ENCODE results near the gene TREML4. TPM values are rescaled to one million over a fixed set of nuclear protein-coding genes. Genes with fewer than 3 reads are reported as not detected.

Gene TREML4
- total RNA-seq, 1 donor from 2014 or later: not detected

- peaks cover 6% of the 10 kb centered on the region for H3K9me3 Mint-ChIP-seq (ENCODE audit: low read depth)
Observed at GRCh38 chr6:41255110-41255509, 27.0 kb downstream of the TREML4 start.

GRCh38 chr6:41255638-41256246 is 27.6 kb downstream of the TREML4 start:
- H3K4me1 Mint-ChIP-seq (ENCODE audit: low read depth): peaks cover 15% of the 10 kb centered on the region
- H3K4me3 Mint-ChIP-seq (ENCODE audit: low read depth): no peak overlapping the region
- no peak for DNase-seq (ENCODE audit: low spot score, unreplicated experiment)
- peaks cover 7% of the 10 kb centered on the region for H3K9me3 Mint-ChIP-seq (ENCODE audit: low read depth)
- no peak for TF ChIP-seq CTCF (IDR thresholded peaks at IDR 0.05; ENCODE audit: unreplicated experiment)
- no peaks in the 10 kb centered on the region for H3K36me3 Mint-ChIP-seq (ENCODE audit: insufficient read depth)
- H3K27me3 Mint-ChIP-seq: peaks cover 13% of the 10 kb centered on the region
- H3K27ac Mint-ChIP-seq: no peak overlapping the region

More at GRCh38 chr6:41255110-41255509, 27.0 kb downstream of the TREML4 start:
- Mint-ChIP-seq H3K4me3 (ENCODE audit: low read depth) (no peak overlapping the region), H3K36me3 (ENCODE audit: insufficient read depth) (no peaks in the 10 kb centered on the region), H3K27me3 (peaks cover 13% of the 10 kb centered on the region), H3K4me1 (ENCODE audit: low read depth) (peaks cover 15% of the 10 kb centered on the region), H3K27ac (no peak overlapping the region)
- no peak for TF ChIP-seq CTCF (IDR thresholded peaks at IDR 0.05; ENCODE audit: unreplicated experiment)
- no peak for DNase-seq (ENCODE audit: low spot score, unreplicated experiment)

GRCh38 chr6:41256383-41256782 is 28.2 kb downstream of the TREML4 start:
- H3K4me3 Mint-ChIP-seq (ENCODE audit: low read depth): no peak overlapping the region
- peaks cover 13% of the 10 kb centered on the region for H3K27me3 Mint-ChIP-seq
- H3K9me3 Mint-ChIP-seq (ENCODE audit: low read depth): peaks cover 7% of the 10 kb centered on the region
- TF ChIP-seq CTCF (IDR thresholded peaks at IDR 0.05; ENCODE audit: unreplicated experiment): no peak
- DNase-seq (ENCODE audit: low spot score, unreplicated experiment): no peak
- H3K4me1 Mint-ChIP-seq (ENCODE audit: low read depth): peaks cover 15% of the 10 kb centered on the region
- no peaks in the 10 kb centered on the region for H3K36me3 Mint-ChIP-seq (ENCODE audit: insufficient read depth)
- H3K27ac Mint-ChIP-seq: no peak overlapping the region

- DNase-seq (ENCODE audit: low spot score, unreplicated experiment): no peak
- H3K4me1 Mint-ChIP-seq (ENCODE audit: low read depth): peaks cover 15% of the 10 kb centered on the region
- H3K4me3 Mint-ChIP-seq (ENCODE audit: low read depth): no peak overlapping the region
- TF ChIP-seq CTCF (IDR thresholded peaks at IDR 0.05; ENCODE audit: unreplicated experiment): no peak
- peaks cover 15% of the 10 kb centered on the region for H3K9me3 Mint-ChIP-seq (ENCODE audit: low read depth)
- peak overlapping the region; percentile 11 for H3K27ac Mint-ChIP-seq
- H3K27me3 Mint-ChIP-seq: peaks cover 6% of the 10 kb centered on the region
- H3K36me3 Mint-ChIP-seq (ENCODE audit: insufficient read depth): no peaks in the 10 kb centered on the region
Observed at GRCh38 chr6:41257369-41258195, 29.4 kb downstream of the TREML4 start.

- Mint-ChIP-seq H3K27ac (no peak overlapping the region), H3K27me3 (peaks cover 3% of the 10 kb centered on the region), H3K4me3 (ENCODE audit: low read depth) (no peak overlapping the region), H3K36me3 (ENCODE audit: insufficient read depth) (no peaks in the 10 kb centered on the region), H3K9me3 (ENCODE audit: low read depth) (peaks cover 17% of the 10 kb centered on the region), H3K4me1 (ENCODE audit: low read depth) (peaks cover 15% of the 10 kb centered on the region)
- TF ChIP-seq CTCF (IDR thresholded peaks at IDR 0.05; ENCODE audit: unreplicated experiment): no peak
- no peak for DNase-seq (ENCODE audit: low spot score, unreplicated experiment)
Observed at GRCh38 chr6:41258196-41258493, 30.0 kb downstream of the TREML4 start.

Data from progenitor cell of endocrine pancreas (in vitro differentiated cells).